Thoracic aorta (tissue), 2 donors: ENCODE measurements around the gene ICE1. TPM values are rescaled to one million over a fixed set of nuclear protein-coding genes. Genes with fewer than 3 reads are reported as not detected.

Source experiments
- ATAC-seq: fragments of 150-250 bp; one replicate; pipeline ENCODE4 v1.8.0; 2017; ENCODE audit warnings: low read depth; ENCODE audit not compliant: insufficient number of reproducible peaks, low FRiP score
- DNase-seq: peaks from one replicate; pipeline ENCODE4 v3.0.0-alpha.2; 2020; ENCODE audit warnings: low spot score
- H3K27ac ChIP-seq, 2 donors: fragments of 200-600 bp; sonication (generic); 1 replicate in 1 of 2; 2 replicates in 1 of 2; pipeline ENCODE4 v1.5.1; 2016; ENCODE audit warnings: mild to moderate bottlenecking in 2 of 2, moderate library complexity in 2 of 2
- H3K27me3 ChIP-seq: fragments of 200-600 bp; sonication (generic); replicated peaks from 2 replicates; pipeline ENCODE4 v1.6.0; 2016; ENCODE audit warnings: mild to moderate bottlenecking; ENCODE audit not compliant: insufficient read depth
- H3K36me3 ChIP-seq: fragments of 200-600 bp; sonication (generic); one replicate; pipeline ENCODE4 v1.5.1; 2016
- H3K4me1 ChIP-seq, 2 donors: fragments of 200-600 bp; sonication (generic); 1 replicate in 1 of 2; 2 replicates in 1 of 2; pipeline versions ENCODE4 v1.5.1 to v1.6.0; 2016; ENCODE audit warnings: low read depth in 2 of 2, mild to moderate bottlenecking in 1 of 2; ENCODE audit not compliant: control insufficient read depth in 1 of 2
- H3K4me3 ChIP-seq: fragments of 200-600 bp; sonication (generic); 2 replicates; pipeline ENCODE4 v1.5.1; 2016; ENCODE audit warnings: mild to moderate bottlenecking
- H3K9me3 ChIP-seq: fragments of 200-600 bp; sonication (generic); 2 replicates; pipeline ENCODE4 v1.5.1; 2016
- CTCF ChIP-seq: fragments of 200-600 bp; sonication (generic); IDR thresholded peaks from one replicate; pipeline ENCODE4 v1.5.1; 2019; ENCODE audit warnings: antibody characterized with exemption
- total RNA-seq, 2 donors: library from RNA; depleted of rRNA; stranded (reverse); fragments of >200 nt; gene quantifications; one replicate each; pipeline versions ENCODE4 v1.1.0 to v1.2.3, GENCODE V29; 2016

ICE1 gene
- total RNA-seq, 2 donors from 2014 or later = 25.5 to 48.1 TPM

- Histone ChIP-seq H3K36me3 (no peaks in the 10 kb centered on the region), H3K9me3 (no peaks in the 10 kb centered on the region), H3K4me3 (no peak overlapping the region), H3K27ac (no peak overlapping the region), H3K4me1 (no peaks in the 10 kb centered on the region), H3K27me3 (no peaks in the 10 kb centered on the region)
- no peak for TF ChIP-seq CTCF
- ATAC-seq = no peak
- DNase-seq = no peak
Observed at GRCh38 chr5:5533927-5534326, 111.5 kb downstream of the ICE1 start.

GRCh38 chr5:5534333-5534732 lies 111.9 kb downstream of the ICE1 start:
- Histone ChIP-seq H3K9me3 (no peaks in the 10 kb centered on the region), H3K4me1 (no peaks in the 10 kb centered on the region), H3K27ac (no peak overlapping the region), H3K27me3 (no peaks in the 10 kb centered on the region), H3K4me3 (no peak overlapping the region), H3K36me3 (no peaks in the 10 kb centered on the region)
- TF ChIP-seq CTCF = no peak
- DNase-seq (no peak), ATAC-seq (no peak)

GRCh38 chr5:5536871-5537270 lies 114.4 kb downstream of the ICE1 start:
- ATAC-seq (no peak), DNase-seq (no peak)
- no peaks in the 10 kb centered on the region for H3K9me3 ChIP-seq
- H3K4me3 ChIP-seq = no peak overlapping the region
- no peaks in the 10 kb centered on the region for H3K36me3 ChIP-seq
- H3K27me3 ChIP-seq = no peaks in the 10 kb centered on the region
- TF ChIP-seq CTCF = no peak
- H3K27ac ChIP-seq = no peak overlapping the region
- H3K4me1 ChIP-seq = no peaks in the 10 kb centered on the region

- no peak for ATAC-seq
- Histone ChIP-seq H3K4me3 (no peak overlapping the region), H3K9me3 (no peaks in the 10 kb centered on the region), H3K36me3 (no peaks in the 10 kb centered on the region), H3K27me3 (no peaks in the 10 kb centered on the region), H3K27ac (no peak overlapping the region), H3K4me1 (no peaks in the 10 kb centered on the region)
- DNase-seq = no peak
- TF ChIP-seq CTCF = no peak
Observed at GRCh38 chr5:5537426-5537825, 114.9 kb downstream of the ICE1 start.

GRCh38 chr5:5539590-5539989 lies 117.1 kb downstream of the ICE1 start:
- H3K4me3 ChIP-seq = no peak overlapping the region
- ATAC-seq (no peak), DNase-seq (no peak)
- TF ChIP-seq CTCF = no peak
- H3K9me3 ChIP-seq = no peaks in the 10 kb centered on the region
- H3K36me3 ChIP-seq = no peaks in the 10 kb centered on the region
- no peaks in the 10 kb centered on the region for H3K27me3 ChIP-seq
- H3K4me1 ChIP-seq = no peaks in the 10 kb centered on the region
- H3K27ac ChIP-seq = no peak overlapping the region
